Stimulated activated CD8-positive, alpha-beta memory T cell treated with anti-CD3 and anti-CD28 coated beads, Interleukin-2, amount 100 ng/mL, for 48 hours (primary cell): ENCODE measurements around the gene ITGA5.

Experiments
- DNase-seq, 2 donors: peaks; one replicate each; pipeline ENCODE4 v3.0.0-alpha.2; 2020; ENCODE audit warnings: low read depth in 2 of 2

The ITGA5 gene

GRCh38 chr12:54352891-54353874, 65.9 kb downstream of the ITGA5 start:
- no peak for DNase-seq

DNA sequence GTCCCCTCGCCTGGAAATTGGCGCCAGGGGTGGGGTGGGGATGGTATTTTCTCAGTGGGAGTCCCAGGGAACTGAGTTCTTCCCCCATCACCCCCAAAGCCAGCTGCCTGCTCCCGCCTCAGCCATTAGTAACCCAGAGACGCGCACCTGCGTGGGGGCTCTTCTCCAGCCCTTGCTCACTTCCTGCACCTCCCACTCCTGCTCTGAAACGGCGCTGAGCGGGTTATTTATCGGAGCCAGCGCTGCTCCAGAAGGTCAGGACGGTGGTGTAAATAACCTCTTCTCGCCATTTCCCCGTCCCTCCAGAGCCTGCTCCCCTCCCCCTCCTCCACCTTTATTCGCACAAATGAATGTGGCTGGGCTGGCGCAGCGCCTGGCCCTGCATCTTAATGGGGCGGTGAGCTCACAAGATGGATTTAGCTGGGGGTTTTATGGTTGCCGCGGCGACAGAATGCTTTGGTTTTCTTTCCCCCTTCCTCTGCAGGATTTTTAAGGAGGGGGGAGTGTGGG, 67.0 kb downstream of the ITGA5 start:
- DNase-seq: no peak

- DNase-seq: no peak
Measured at GRCh38 chr12:54351341-54351740, 67.7 kb downstream of the ITGA5 start.

GRCh38 chr12:54350743-54351142, 68.3 kb downstream of the ITGA5 start:
- DNase-seq: no peak

GRCh38 chr12:54349679-54350078, 69.4 kb downstream of the ITGA5 start:
- DNase-seq: no peak

DNA sequence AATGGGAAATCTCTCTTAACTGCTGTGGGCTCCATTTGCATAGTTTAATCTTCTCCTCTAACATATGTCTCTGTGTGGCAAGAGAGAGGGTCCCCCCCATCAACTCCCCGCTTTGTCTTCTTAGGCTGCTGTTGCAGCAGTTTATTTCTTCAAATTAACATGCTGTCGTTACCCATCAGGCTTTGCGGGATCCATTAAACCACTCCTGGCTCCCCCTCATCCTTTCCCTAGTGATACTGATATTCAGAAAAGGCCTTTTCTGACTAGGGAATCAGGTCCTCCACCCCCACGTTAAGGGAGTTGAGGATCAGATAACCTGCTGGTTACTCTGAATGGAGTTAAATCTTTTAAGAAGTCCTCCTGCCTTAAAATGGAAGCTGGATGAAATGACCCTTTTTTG, 70.0 kb downstream of the ITGA5 start:
- no peak for DNase-seq
